Mammary epithelial cell (primary cell): ENCODE measurements around the gene TECPR1.

Experiments used
- EZH2 ChIP-seq: IDR thresholded peaks from 2 replicates; pipeline ENCODE4 v1.6.1; 2012; ENCODE audit warnings: low read length, inconsistent platforms, borderline replicate concordance
- TF ChIP-seq, protein P1 (sequence below), 2 donors: IDR thresholded peaks in 1 of 2; conservative IDR thresholded peaks in 1 of 2; 2 replicates each; pipeline ENCODE4 v1.5.1; 2011 to 2012; ENCODE audit warnings: inconsistent platforms in 2 of 2, low read length in 2 of 2, mild to moderate bottlenecking in 2 of 2, control low read depth in 1 of 2, low read depth in 1 of 2; ENCODE audit not compliant: insufficient read depth in 1 of 2; ENCODE audit errors: extremely low read depth in 1 of 2

GRCh38 chr7:98238076-98238475, 14.0 kb downstream of the TECPR1 start:
- TF ChIP-seq, protein P1, sequence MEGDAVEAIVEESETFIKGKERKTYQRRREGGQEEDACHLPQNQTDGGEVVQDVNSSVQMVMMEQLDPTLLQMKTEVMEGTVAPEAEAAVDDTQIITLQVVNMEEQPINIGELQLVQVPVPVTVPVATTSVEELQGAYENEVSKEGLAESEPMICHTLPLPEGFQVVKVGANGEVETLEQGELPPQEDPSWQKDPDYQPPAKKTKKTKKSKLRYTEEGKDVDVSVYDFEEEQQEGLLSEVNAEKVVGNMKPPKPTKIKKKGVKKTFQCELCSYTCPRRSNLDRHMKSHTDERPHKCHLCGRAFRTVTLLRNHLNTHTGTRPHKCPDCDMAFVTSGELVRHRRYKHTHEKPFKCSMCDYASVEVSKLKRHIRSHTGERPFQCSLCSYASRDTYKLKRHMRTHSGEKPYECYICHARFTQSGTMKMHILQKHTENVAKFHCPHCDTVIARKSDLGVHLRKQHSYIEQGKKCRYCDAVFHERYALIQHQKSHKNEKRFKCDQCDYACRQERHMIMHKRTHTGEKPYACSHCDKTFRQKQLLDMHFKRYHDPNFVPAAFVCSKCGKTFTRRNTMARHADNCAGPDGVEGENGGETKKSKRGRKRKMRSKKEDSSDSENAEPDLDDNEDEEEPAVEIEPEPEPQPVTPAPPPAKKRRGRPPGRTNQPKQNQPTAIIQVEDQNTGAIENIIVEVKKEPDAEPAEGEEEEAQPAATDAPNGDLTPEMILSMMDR (conservative IDR thresholded peaks at IDR 0.05 in 1 of 2, IDR thresholded peaks at IDR 0.05 in 1 of 2; ENCODE audit: extremely low read depth in 1 of 2, insufficient read depth in 1 of 2, low read depth in 1 of 2, low read length in 2 of 2), result no peak
- no peak for TF ChIP-seq EZH2
